Mucosa of gallbladder (tissue), 1 donor: ENCODE results near the gene HTR3E. TPM values are rescaled to one million over a fixed set of nuclear protein-coding genes. Genes with fewer than 3 reads are reported as not detected.
"Not testable (repeated sequence)": the region's sequence is repeated elsewhere in the genome, so short reads cannot be mapped to it uniquely, and the experiment has no call there.

Source experiments
- DNase-seq: peaks from one replicate; pipeline ENCODE4 v3.0.0-alpha.2; 2020; ENCODE audit warnings: low spot score
- total RNA-seq: library from RNA; stranded (reverse); gene quantifications from one replicate; pipeline ENCODE4 v1.2.1, GENCODE V29; 2021
- donor health status: DM: no; HTN: no; CAD: no.

Gene HTR3E, protein sequence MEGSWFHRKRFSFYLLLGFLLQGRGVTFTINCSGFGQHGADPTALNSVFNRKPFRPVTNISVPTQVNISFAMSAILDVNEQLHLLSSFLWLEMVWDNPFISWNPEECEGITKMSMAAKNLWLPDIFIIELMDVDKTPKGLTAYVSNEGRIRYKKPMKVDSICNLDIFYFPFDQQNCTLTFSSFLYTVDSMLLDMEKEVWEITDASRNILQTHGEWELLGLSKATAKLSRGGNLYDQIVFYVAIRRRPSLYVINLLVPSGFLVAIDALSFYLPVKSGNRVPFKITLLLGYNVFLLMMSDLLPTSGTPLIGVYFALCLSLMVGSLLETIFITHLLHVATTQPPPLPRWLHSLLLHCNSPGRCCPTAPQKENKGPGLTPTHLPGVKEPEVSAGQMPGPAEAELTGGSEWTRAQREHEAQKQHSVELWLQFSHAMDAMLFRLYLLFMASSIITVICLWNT
- not detected for total RNA-seq

DNA sequence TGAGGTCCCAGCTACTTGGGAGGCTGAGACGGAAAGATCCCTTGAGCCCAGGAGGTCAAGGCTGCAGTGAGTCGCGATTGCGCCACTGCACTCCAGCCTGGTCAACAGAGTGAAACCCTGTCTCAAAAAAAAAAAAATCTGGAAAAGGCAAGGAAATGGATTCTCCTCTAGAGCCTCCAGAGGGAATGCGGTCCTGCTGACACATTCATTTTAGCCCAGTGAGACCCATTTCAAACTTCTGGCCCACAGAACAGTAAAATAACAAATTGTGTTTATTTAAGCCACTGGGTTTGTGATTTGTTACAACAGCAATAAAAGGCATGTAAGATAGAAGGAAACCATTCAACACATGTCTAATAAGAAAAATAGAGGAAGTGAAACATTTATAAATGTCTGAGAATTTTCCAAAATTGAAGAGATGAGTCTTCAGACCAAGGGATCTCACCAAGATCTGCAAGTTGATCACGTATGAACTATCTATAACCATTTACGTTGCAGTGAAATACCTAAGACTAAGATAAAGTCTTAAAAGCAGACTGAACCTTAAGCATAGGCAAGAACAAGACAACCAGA, at the start of gene HTR3E:
Gene HTR3E, plus strand, starts transcription at position 254 of the 573 bp plus-strand sequence. CDS start 466 bp downstream, outside the sequence.
- no peak for DNase-seq

DNA sequence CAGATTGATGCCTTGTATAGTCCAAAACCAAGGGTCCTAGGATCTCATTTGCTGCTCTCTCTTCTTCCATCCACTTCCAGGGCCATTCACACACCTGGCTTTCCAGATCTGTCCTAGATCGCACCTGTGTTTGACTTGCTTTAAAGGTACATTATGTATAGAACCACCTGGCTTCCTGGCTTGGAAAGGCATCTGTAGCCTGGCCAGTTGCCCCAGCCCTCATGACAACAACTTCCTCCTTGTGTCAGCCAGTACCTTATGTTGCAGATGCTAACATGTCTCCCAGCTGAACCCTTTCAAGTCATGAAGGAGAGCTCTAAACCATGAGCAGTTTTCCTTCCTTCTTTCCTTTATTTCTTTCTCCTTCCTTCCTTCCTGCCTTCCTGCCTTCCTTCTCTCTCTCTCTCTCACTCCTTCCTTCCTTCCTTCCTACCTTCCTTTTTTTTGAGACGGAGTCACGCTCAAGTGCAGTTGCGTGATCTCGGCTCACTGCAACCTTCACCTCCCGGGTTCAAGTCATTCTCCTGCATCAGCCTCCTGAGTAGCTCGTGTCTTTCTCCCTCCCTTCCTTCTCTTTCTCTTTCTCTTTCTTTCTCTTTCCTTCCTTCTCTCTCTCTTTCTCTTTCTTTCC, 46.5 kb upstream of the HTR3E start:
- DNase-seq: no peak

DNA sequence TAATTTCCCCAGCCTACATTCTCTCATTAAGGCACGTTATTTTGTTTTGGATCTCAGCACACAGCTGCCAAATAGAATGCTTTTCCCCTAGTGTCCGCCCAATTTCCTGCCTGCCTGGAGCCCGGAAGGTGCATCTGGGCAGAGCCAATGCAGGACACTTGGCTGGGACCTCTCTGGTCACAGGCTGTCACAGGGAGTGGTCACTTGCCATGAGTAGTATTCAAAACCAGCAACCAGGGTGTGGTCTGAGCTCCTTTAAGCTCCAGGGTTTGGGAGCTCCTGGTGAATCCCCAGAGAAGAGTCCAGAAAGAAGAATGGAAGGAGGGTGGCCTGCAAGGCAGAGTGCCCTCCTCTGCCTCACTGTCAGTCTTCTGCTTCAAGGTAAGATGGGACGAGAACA, 44.1 kb upstream of the HTR3E start, which contains the start of gene HTR3C:
Gene HTR3C, plus strand, starts transcription at position 281 of the 400 bp plus-strand sequence. Its CDS starts 34 bp downstream, at position 315.
- DNase-seq: no peak

DNA sequence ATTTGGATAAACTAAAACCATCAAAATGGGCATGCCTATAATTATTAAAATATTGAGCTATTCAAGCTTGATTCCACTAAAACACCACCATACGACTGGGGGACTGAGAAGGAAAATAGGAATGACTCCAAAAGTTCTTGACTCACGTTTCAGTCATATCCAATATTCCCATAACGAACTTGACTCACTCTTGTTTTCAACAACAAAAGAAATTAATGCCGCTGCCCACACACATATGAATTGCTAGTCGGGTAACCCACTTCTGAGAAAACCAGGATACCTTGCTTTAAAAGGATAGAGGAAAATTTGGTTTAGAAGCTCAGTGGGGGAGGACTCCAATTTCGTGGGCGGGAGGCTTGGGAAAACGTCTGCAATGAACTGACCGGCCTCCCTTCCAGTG, 38.8 kb upstream of the HTR3E start:
- no peak for DNase-seq

DNA sequence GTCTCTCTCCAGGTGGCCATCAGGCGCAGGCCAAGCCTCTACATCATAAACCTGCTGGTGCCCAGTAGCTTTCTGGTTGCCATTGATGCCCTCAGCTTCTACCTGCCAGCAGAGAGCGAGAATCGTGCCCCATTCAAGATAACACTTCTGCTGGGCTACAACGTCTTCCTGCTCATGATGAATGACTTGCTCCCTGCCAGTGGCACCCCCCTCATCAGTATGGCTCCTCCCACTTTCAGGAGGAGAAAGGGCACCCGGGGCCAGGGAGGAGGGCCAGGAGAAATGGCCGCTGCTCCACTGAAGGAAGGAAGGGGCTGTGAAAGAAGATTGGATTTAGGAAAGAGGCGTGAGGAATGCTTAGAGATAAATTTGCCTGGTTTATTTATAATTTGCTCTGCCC, 37.4 kb upstream of the HTR3E start:
- no peak for DNase-seq

DNA sequence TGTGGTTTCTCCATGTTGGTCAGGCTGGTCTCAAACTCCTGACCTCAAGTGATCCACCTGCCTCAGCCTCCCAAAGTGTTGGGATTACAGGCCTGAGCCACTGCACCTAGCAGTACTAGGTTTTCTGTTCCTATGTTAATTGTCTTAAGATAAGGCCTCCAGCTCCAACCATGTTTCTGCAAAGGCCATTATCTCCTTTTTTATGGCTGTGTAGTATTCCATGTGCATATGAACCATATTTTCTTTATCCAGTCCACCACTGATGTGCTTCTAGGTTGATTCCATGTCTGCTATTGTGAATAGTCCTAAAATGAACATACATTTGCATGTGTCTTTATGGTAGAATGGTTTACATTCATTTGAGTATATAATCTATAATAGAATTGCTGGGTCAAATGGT, 34.2 kb upstream of the HTR3E start:
- no peak for DNase-seq

DNA sequence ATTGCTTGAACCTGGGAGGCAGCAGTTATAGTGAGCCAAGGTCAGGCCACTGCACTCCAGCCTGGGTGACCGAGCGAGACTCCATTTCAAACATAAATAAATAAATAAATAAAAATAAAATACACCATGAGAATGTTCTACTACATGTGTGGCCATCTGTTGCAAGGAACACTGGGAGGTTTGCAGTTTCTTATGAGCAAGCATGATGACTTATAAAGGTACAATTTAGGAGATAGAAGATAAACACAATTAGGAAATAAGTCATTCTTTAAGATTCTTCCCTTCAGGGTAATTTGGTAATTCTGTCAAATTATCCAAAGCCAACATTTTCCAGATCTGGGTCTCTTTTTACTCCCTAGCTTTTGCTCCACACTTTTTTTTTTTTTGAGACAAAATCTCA, 30.7 kb upstream of the HTR3E start:
- DNase-seq: no peak

DNA sequence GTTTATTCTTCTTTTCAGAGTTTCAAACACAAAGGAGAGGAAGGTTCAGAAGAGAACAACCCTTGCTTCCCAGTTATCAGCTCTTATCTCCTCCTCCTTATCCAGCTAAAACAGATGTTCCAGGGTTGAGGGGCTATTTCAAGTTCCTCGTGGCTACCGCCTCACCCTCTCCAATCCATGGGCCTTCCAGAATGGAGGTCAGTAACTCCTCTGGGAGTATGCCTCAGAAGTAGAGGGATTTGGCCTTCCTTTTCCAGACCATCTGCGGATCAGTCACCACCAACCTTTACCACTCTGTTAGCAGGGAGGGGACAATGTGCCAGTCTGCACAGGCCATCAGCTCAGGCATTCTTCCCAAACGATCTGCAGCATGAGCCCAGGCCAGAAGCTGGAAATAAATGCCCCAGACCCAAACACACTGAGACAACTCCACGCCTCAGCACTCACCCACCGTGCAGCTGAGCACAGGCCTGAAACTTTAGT, 29.2 kb upstream of the HTR3E start:
- no peak for DNase-seq

DNA sequence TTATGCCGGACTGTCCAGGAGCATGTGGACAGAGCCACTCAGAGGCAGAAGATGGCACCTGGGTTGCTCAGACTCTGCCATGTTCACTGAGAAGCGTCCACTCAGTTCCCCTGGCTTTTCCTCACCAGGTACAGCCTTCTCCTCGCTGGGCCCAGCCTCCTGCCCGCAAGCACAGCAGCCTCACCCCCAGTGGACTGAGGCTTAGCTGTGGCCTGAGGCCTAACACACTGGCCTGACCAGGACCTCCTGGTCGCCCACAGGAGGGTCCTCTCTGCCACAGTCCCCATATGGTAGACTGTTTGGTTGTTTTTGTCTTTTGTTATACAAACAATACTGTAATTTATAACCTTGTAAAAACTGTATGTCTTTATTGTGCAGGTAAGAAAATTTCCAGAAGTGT, 28.5 kb upstream of the HTR3E start:
- no peak for DNase-seq

DNA sequence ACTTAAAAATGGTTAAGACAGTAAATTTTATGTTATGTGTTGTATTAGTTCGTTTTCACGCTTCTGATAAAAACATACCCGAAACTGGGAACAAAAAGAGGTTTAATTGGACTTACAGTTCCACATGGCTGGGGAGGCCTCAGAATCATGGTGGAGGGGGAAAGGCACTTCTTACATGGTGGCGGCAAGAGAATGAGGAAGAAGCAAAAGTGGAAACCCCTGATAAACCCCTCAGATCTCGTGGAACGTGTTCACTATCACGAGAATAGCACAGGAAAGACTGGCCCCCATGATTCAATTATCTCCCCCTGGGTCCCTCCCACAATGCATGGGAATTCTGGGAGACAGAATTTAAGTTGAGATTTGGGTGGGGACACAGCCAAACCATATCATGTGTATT, 25.7 kb upstream of the HTR3E start:
- DNase-seq: not testable (repeated sequence)

DNA sequence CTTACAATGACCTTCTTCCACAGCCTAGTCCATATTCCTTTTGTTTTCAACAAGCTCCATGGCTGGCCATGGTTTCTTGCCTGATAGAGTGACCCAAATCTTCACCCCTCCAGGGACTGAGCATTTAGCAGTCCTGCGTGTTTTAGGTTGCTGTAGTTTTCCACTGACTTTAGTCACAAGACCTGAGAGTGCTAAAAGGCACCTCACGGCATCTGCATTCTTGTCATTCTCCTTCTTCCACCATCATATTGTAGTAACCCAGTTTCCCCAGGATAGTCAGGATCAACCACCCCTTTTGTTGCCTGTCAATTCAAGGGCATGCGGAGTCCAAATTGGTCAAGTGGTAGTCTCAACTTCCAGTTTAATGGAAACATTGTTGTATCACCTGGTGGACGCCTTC, 23.2 kb upstream of the HTR3E start:
- no peak for DNase-seq

DNA sequence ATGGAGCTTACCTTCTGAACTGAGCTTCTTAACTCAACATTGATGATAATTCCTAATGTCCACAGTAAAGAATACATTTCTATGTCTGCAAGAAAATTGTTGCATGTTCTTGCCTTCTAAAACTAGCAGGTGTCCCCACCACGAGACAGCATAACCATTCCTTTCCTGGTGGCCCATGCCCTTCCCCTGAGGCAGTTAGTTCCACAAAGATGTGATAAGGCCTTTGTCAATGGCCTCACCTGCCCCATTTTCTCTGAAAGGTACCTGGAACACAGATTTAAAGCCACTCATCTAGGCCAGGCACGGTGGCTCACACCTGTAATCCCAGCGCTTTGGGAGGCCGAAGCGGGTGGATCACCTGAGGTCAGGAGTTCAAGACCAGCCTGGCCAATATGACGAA, 21.0 kb upstream of the HTR3E start:
- no peak for DNase-seq

DNA sequence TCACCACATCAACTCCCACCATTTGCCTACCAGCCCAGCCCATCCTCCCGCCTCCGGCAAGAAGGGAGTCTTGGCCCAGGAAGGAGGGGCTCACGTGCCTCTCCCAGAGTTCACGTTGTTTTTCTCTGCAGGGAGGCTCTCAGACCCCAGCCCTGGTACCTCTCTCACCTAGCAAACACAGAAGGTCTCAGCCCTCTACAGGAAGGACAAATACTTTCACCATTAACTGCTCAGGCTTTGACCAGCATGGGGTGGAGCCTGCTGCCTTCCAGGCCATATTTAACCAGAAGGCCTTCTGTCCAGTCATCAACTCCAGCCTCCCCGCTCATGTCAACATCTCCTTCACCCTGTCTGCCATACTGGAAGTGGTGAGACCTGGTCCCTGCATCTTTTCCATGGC, 19.0 kb upstream of the HTR3E start:
- DNase-seq: no peak

DNA sequence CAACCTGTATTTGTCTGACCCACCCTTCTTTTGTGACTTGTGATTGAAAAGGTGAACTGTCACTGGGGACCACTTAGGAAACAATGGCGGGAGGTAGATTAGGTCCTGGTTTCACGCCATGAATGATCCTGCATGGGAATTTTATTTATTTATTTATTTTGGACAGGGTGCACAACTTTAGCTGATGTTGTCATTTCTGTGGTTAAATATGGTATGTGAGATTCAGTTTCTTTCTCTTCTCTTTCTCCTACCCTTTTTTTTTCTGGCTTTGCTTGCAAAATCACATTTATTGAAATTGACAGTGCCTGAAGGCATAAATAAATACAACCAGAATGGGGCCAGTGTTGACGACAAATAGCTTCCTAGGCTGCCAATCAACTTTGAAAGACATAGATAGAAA, 18.0 kb upstream of the HTR3E start:
- DNase-seq: no peak

DNA sequence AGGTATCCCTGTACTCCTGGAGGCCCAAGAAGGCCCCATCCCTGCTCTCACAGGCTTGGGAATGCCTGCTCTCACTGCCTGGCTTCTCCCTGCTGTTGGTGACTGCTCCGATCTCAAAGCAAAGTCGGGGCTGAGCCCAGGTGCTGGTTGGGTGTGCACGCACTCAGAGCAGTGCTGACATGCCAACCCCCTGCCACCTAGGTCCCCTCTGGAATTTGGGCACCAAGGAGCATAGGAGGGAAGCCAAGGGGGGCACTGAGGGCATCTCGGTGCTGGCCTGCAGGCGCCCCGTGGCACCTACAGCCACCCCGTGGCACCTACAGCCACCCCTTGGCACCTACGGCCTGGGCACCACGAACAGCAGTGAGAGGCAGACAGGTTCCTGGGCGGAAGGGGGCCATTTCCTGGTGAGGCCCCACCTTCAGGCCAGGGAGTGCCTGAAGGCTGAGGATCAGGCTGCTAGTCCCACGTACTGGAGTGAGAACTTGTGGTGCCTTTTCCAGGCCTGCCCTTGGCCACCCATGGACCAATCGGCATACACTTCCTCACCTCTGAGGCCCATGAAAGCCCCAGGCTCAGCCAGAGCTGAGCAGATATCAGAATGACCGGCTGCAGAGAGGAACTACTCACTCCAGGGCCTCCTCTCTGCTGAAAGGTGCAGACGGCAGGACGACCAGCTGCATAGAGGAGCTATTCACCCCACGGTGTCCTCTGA, 15.6 kb upstream of the HTR3E start:
- no peak for DNase-seq

DNA sequence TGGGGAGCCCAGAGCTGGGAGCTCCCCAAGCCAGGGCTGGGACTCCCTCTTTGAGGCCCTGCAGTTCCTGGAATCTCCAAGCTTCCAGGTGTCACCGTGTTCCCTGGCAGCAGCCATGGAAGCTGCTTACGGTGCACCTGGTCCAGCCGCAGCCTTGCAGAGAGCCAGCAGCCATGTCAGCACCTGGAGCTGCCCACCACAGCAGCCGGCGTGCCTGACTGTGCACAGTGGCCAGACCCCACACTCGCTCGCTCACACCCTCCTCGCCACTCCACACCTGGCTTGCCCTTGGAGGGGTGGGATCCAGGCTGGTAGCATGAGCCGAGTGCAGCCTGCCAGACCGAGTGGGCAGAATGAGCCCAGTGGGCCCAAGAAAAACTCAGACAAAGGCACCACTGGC, 14.8 kb upstream of the HTR3E start:
- DNase-seq: no peak

DNA sequence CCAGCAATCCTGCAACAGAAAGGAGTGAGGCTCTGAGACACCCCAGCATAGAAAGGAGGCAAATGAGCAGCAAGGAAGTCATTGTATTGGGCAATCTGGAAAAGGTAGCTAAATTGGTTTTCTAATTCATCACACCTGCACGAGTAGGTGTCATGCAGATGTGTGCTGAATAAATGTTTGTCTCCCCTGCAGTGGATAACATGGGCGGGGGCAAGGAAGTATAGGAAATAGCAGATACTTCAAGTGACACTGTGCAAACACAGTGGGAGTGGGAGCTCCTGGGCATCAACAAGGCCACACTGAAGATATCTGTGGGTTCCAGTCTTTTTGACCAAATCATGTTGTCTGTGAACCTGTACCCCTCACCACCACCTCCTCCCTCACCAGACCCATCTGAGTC, 14.4 kb upstream of the HTR3E start:
- DNase-seq: no peak

DNA sequence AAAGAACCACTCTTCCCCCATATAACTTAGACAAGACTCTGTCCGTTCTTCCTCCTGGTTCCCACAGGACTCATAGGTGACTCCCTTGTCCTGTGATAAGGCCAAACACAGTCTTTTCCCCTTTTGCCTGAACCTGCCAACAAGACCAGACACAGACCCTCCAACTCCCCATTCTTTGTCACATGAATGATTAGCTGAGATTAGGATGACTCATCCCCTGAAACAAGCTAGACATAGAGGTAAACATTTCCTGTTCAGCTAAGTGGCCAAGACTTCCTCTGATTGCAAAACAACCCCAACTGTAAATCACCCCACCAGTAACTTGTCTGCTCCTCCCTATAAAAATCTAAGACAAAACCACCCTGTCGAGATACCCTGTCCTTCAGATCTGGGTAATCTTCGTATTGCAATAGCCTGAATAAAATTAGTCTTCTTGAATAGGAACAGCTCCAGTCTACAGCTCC, 11.4 kb upstream of the HTR3E start:
- no peak for DNase-seq

DNA sequence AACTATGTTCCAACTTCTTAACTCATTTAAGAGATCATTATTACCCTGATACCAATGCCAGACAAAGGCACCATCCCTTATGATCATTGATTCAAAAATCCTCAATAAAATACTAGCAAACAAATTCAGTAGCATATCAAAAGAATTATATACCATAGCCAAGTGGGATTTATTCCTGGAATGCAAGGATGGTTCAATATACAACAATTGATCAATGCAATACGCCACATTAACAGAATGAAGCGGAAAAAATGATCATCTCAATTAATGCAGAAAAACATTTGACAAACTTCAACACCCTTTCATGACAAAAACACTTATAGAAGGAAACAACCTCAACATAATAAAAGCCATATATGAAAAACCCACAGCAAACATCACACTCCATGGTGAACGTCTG, 4.7 kb upstream of the HTR3E start:
- no peak for DNase-seq

DNA sequence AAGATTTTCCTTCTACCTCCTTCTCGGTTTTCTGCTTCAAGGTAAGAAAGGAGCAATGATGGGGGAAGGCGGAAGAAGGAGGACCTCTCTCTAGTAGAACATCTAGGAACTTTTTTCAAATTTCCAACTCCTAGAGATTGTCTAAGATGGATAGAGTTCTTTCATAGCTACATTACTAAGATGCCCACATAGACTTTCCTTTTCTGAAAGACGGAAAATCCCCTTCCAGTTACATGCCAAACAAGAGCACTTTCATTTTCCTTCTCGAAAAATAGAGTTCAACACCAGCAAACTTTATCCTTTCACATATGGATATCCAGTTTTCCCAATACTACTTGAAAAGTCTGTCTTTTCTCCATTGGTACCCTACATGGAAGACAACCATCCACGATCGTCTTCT, 692 bp downstream of the HTR3E start:
- DNase-seq: no peak

DNA sequence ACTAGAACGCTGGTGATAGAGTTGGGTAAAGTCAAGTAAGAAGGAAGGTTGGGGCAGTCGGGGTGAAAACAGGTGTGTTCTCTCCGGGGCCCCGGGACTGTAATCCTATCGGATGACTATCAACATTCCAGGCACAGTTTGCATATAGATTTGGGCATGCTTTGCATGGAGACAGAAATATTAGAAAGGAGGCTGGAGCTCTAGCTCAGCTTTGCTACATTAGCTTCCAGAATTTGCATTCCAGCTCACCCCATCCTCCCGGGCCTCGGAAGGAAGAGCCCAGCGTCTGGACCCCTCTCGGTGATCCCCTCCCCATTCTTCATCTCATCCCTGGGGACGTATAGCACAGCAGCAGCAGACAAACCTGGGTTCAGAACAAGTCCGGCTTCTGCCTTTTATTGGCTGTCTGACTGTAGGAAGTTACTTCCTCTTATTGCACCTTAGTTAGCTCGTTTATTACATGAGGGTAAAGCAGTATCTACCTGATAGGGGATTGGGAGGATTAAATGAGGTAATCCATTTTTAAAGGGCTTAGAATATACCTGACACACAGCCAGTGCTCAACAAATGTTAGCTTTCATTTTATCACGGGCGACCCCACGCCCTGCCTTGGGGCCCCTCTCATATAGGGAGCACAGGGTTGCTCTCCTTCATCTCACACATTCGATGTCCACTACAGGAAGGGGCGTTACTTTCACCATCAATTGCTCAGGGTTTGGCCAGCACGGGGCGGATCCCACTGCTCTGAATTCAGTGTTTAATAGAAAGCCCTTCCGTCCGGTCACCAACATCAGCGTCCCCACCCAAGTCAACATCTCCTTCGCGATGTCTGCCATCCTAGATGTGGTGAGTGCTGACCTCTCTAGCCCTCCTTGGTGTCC, 3.2 kb downstream of the HTR3E start:
- no peak for DNase-seq
